ENCODE measurements around the gene RPL3.
A peak's percentile ranks its signal among the peaks of the same experiment; 100 is the strongest.

RPL3 gene

DNA sequence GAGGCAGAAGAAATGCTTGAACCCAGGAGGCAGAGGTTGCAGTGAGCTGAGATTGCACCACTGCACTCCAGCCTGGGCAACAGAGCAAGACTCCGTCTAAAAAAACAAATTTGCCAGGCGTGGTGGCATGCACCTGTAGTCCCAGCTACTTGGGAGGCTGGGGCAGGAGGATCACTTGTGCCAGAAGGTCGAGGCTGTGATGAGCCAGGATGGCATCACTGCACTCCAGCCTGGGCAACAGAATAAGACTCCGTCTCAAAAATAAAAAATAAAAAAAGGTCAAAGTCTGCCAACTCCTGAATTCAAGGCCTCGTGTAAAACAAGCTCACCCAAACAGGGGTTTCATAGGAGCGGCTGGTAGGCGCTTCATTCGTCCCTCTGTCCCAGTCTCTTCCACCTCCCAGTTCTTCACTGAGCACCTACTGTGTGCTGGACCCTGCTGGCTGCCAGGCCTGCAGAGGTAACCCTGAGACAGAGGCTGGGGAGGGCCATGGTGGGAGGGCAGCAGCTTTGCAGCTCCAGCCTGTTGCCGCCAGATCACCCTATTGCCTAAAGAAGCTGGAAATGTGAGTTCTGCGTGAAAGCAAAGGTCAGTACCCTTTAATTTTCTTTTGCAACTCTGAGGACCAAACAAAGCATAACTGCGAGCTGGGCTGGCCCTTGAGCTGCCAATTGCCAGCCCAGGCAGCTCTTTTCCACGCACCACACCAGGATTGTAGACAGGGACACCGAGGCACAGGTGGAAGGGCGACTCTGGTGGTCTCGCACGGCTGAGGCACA lies 15.3 kb downstream of the RPL3 start:
- DNase-seq = no peak
- in situ Hi-C loops (cut with MboI; ENCODE audit: low pct_unique_long_range_greater_than_20kb, low sequenced_read_pairs) = loop anchor here (10.0 kb wide), 1 partner anchor 129 kb away; no protein-coding TSS in a partner anchor

DNA sequence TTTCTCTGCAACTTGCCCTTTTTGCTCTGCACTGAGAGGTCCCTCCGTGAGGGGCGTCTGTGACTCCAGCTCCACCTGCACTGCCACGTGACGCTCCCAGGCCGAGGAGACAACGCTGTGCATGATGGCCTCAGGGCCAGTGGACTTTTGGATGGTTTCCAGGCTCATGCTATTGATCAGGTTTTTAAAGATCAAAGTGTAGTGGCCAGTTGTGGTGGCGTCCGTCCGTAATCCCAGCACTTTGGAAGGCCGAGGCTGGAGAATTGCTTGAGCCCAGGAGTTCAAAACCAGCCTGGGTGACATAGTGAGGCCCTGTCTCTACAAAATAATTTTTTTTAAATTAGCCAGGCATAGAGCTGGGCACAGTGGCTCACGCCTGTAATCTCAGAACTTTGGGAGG lies 16.1 kb downstream of the RPL3 start:
- in situ Hi-C loops (cut with MboI; ENCODE audit: low pct_unique_long_range_greater_than_20kb, low sequenced_read_pairs) = loop anchor here (10.0 kb wide), 1 partner anchor 129 kb away; no protein-coding TSS in a partner anchor
- no peak for DNase-seq

DNA sequence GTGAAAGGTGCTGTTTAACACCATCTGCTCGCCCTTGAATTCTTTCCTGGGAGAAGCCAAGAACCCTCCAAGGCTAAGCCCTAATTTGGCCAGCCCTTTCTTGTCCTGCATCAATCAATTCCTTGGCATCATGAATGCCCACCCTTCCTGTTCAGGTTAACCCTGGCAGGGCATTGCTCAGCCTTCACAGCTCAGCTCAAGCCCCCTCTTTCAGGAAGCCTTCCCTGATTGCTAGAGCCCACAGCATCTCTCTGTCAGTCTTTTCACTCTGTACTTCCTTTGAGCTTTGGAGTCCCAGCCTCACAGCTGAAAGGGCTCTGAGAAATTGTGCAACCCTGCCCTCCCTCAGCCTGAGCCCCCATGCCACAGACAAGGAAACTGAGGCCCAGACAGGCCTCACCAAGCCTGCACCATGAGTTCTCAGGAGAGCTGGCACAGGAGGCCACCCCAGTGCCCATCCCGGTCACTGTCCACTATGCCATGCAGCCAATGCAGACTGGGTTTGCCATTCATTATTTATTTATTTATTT lies 16.9 kb downstream of the RPL3 start:
- in situ Hi-C loops (cut with MboI; ENCODE audit: low pct_unique_long_range_greater_than_20kb, low sequenced_read_pairs) = loop anchor here (10.0 kb wide), 1 partner anchor 128 kb away; no protein-coding TSS in a partner anchor
- DNase-seq = no peak

DNA sequence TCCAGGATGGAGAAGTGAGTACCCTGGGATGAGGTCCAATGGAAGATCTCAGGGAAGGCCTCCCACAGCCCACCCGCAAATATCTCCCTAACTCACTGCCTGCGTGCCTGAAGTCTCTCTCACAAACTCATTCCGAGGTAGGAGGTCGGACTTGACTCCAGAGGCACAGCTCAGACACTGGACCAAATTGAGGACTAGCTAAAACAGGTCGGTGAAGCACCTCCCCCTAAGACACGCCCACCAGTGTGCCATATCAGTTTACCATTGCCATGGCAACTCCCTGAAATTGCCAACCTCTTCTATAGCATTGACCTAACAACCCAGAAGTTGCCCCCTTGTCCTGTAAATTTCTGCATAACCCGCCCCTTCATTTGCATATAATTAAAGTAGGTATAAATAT lies 17.5 kb downstream of the RPL3 start:
- no peak for DNase-seq
- in situ Hi-C loops (cut with MboI; ENCODE audit: low pct_unique_long_range_greater_than_20kb, low sequenced_read_pairs) = loop anchor here (10.0 kb wide), 1 partner anchor 127 kb away; no protein-coding TSS in a partner anchor

DNA sequence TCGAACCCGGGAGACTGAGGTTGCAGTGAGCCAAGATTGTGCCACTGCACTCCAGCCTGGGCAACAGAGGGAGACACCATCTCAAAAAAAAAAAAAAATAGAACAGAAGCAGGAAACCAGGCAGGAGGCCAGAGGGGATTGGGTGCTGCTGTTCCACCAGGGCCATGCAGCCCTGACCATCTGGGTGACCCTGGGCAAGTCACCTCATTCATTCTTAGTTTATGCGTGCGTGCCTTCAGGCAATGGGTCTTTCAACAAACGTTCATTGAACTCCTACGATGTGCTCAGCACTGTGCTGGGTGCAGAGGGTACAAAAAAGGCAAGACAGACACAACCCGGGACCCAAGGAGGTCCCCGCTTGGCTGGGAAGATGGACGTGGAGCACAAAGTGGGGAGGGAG lies 18.3 kb downstream of the RPL3 start:
- in situ Hi-C loops (cut with MboI; ENCODE audit: low pct_unique_long_range_greater_than_20kb, low sequenced_read_pairs) = loop anchor here (10.0 kb wide), 1 partner anchor 126 kb away; no protein-coding TSS in a partner anchor
- DNase-seq = no peak

DNA sequence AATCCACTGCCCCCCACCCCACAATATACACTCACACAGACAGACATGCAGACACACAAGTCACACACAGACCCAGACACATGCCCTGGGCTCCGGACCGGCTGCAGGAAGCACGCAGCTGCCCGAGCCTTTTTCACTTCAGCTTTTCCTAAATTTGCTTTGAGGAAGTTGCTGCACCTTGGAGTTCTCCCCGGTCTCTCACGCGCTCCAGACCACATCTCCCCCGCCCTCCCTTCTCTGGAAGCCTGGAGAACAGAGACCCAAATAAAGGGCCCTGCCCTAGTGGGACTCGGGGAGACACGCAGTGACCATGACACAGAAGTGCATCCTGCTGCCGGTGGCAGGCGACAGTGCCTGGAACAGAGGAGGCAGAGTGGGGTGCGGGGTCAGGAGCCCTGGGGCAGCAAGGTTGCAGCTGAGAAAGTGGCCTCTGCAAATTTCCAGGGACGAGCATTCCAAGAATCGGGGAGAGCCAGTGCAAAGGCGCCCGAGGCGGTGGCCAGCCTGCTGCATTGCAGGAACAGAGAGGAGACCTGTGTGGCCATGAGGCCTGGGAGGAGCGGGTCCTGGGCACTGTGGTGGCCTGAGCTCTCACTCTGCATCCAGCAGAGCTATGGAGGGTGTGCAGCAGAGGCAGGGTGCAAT lies 19.1 kb downstream of the RPL3 start:
- DNase-seq = peak; percentile 77
- in situ Hi-C loops (cut with MboI; ENCODE audit: low pct_unique_long_range_greater_than_20kb, low sequenced_read_pairs) = loop anchor here (10.0 kb wide), 1 partner anchor 126 kb away; no protein-coding TSS in a partner anchor

DNA sequence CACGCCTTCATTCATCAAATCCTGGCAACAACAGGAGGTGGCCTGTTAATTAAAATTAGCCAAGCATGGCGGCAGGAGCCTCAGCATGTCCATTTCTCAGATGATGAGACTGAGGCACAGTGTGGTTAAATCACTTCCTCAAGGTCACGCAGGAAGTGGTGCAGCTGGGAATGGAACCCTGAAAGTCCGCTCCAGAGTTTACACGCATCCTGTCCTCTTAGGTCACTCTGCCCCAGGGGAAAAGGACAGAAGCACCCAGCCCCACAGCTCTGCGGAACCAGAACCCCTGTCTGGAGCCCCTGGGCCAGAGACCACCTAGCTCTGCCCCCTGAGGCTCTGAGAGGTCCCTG lies 19.6 kb downstream of the RPL3 start:
- in situ Hi-C loops (cut with MboI; ENCODE audit: low pct_unique_long_range_greater_than_20kb, low sequenced_read_pairs) = loop anchor here (10.0 kb wide), 1 partner anchor 125 kb away; no protein-coding TSS in a partner anchor
- DNase-seq = no peak

DNA sequence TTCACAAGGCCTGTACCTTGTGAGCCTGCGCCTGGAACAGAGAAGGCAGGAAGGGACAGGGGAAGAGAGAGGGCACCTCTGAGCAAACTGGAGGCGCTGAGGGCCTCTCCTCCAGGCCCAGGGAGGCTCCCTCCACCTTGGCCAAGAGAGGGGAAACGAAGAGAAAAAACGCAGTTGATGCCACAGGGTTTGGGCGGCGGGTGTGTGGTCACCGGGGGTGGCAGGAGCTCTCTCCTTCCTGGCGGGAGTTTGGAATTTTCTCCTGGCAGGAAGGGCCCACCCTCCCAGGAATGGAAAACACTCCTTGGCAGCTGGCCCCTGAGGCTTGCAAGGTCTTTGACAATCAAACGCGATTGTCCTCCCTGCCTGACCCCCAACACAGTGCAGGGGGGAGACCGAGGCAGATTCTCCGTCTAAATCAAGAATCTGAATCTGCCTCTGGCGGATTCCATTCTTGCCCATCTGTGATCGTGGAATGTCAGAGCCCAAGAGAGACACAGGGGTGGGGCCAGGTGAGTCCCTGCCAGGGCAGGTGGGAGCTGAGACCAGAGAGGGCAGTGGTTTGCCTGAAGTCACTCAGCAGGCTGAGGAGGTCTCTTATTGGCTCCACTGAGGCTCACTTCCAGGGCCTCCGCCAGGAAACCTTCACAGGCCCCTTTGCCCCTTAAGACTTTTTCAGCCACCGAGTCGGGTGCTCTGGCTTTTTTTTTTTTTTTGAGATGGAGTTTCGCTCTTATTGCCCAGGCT lies 21.0 kb downstream of the RPL3 start:
- in situ Hi-C loops (cut with MboI; ENCODE audit: low pct_unique_long_range_greater_than_20kb, low sequenced_read_pairs) = no loop called here
- no peak for DNase-seq

DNA sequence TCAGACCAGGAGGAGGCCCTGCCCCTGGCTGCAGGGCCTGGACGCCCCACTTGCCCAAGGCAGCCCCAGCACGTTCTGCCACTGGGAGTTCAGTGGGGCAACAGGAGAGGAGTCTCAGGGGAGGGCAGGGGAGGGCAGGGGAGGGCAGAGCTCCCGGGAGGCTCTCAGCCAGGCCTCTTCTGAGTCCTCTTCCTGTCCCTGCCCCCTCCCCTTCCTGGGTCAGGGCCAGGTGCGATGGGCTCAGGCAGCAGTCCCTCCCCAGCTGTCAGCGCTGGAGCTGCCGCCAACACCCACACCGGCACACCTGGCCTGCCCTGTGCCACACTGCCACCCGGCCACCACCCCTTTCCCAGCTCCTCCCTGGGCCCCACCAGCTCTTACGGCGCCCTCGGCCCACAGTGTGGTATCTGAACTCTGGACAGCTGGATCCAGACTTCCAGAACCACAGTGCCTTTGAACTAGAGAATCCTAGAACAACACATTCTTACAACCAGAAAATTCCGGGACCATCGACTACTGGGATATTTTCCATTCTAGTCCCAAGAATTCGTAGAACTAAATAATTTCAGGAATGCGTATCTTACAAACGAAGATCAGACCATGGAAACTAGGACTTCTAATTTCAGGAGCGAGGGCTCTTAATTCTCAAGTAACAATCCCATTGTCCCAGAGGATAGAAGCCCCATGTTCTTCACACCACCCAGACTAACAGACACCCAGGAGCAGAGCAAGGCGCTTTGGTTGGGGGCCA lies 21.8 kb downstream of the RPL3 start:
- in situ Hi-C loops (cut with MboI; ENCODE audit: low pct_unique_long_range_greater_than_20kb, low sequenced_read_pairs) = no loop called here
- DNase-seq = no peak

DNA sequence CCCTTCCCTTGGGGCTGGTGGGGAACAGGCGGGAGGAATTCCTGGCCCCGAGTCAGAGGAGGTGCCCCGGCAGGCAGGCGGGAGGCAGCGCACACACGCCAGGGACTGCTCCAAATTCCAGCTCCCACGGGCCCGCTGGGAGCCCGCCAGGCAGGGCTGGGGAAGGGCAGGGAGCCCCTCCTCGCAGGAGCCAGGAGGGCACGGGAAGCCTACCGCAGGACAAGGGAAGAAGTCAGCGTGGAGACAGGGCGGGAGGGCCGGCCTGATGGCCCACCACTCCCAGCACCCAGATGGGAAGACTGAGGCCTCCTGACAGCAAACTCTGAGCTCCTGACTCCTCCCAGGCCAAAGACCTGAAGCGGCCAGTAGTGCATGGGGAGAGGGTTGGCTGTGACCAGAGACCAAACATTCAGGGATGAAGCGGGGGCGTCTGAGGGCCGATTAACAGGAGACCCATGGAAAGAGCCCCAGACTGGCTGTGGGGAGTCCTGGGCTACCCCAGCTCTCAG lies 22.4 kb downstream of the RPL3 start:
- in situ Hi-C loops (cut with MboI; ENCODE audit: low pct_unique_long_range_greater_than_20kb, low sequenced_read_pairs) = no loop called here
- DNase-seq = no peak

DNA sequence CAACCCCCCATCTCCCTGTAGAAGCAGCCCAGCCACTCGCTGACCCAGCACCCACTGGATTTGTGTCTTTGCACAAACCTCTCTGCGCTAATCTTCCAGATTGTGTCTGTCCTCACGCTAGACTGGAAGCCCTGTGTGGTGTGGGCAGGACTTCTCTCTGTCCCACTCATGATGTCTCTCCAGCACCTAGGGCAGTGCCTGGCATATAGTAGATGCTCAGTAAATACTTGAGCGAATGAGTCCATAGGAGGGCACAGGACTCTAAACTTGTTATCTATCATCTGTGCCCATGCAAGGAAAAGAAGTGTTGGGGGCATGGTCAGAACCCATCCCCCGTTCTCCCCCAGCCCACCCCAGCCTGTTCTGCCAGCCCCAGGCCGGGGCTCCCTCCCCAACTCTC lies 22.9 kb downstream of the RPL3 start:
- in situ Hi-C loops (cut with MboI; ENCODE audit: low pct_unique_long_range_greater_than_20kb, low sequenced_read_pairs) = no loop called here
- no peak for DNase-seq

DNA sequence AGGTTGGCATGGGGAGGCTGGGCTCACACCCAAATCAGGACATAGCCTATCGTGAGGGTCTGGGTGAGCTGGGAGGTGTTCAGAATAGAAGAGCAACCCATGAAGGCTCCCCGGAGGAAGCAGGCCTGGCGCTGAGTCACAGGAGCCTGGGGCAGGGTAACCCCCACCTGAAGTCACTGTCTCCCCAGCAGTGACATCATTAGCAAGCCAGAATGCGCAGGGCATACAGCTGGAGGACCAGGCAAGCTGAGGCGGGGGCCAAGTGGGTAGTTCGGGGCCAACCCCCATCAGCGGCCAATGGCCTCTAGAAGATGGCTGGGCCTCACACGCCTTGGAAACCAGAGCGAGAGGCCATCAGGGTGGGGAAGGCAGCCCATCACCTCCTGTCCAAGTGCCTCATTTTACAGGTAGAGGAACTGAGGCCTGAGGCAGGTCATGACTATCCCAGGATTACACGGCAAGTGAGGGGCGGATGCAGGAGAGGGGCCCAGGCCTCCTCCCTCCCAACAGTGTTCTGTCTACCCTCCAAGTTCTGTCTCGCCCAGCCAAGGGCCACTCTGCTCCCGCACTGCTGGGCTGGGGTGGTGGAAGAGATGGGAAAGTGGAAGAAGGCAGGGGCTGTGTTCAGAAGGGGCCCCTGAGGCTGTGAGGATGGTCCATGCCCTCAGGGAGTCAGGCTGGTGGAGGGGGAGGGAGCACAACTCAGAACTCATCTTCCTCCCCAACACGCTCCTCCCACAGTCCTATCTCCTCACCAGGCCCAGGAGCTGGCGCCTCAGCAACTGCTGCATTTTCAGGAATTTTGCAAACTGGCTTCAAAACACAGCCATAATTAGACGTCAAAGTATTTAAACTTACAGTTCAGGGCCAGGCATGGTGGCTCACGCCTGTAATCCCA lies 24.6 kb downstream of the RPL3 start:
- DNase-seq = no peak
- in situ Hi-C loops (cut with MboI; ENCODE audit: low pct_unique_long_range_greater_than_20kb, low sequenced_read_pairs) = no loop called here

DNA sequence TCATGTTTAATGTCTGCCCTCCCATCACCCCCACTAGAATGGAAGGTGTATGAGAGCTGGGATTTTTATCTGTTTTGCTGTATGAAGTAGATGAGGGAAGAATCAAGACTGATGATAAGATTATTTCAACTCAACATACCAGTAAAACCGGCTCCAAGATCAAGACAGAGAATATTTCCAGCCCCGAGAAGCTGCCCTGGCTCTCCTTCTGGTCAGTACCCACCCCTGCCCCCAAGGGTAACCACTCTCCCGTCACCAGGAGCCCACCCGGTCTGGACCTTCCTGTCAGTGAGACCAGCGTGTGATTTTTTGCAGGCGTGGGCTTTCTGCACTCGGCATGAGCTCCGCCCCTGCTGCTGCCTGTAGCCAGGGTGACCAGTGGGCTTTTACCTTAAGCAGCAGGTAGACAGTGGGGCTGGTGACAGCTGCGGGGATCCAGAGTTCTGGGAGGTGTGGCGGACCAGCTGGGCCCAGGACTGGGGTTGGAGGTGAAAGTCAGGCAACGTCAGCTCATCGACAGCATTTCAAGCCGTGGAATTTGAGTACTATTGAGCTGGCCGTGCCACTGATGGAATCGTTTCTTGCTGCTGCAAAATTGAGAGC lies 25.6 kb downstream of the RPL3 start:
- in situ Hi-C loops (cut with MboI; ENCODE audit: low pct_unique_long_range_greater_than_20kb, low sequenced_read_pairs) = no loop called here

DNA sequence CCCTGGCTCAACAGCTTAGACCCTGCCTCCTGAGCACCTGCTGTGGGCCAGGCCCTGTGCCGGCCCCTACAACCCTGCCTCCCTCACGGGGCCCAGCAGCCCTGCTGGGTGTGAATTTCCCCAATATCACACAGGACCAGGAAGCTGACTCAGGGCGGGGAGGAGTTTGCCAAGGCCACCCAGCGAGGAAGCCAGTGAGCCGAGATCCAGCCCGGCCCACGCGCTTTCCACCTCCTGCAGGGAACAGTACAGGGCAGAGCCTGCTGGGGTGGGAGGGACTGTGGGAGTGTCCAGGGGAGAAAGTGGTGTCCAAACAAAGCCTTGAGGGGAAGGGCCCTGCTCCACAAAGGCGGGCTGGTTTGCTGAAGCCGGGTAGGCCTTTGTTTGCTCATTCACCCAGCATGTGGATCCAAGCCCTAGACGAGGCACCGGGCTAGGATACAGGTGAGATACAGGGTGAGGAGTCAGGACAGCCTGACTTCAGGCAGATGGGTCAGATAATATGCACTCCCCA lies 26.8 kb downstream of the RPL3 start:
- DNase-seq = peak; percentile 69
- in situ Hi-C loops (cut with MboI; ENCODE audit: low pct_unique_long_range_greater_than_20kb, low sequenced_read_pairs) = no loop called here

More for the DNA sequence above, 25.6 kb downstream of the RPL3 start:
- DNase-seq = no peak

DNA sequence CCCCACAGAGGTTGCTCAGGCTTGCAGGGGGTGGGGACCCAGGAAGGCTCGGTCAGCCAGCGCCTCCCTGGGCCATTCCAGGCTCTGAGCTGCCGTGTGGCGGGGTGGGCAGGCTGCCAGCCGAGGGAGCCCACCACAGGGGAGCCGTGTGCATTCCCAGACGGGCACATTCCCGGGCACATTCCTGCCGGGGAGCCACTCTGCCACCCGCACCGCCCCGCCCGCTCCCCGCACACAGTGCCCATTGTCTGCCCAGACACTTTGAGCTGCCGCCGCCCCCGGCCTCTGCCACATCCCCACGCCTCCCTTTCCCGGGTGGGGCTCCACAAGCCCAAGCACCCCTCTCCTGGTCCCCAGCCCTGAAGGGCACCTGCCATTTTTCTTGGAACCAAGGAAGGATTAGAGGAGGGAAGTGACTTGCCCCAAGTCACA lies 27.4 kb downstream of the RPL3 start:
- in situ Hi-C loops (cut with MboI; ENCODE audit: low pct_unique_long_range_greater_than_20kb, low sequenced_read_pairs) = no loop called here
- no peak for DNase-seq

DNA sequence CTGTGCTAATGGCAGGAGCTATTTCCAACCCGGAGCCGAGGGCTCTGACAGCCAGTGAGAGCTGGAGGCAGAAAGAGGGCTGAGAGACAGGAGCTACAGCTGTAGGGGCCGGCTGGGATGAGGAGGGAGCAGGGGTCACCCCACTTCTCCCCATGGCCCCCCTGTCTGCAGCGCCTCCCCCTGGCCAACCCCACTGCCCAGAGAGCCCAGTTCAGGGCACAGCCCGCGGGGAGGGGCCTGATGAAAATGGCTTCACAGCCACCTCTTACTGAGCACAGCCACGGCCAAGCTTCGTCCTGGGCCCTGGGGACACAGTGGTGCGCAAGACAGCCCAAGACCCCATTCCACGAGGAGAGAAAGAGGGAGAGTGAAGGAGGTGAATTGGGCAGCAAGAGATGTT lies 27.9 kb downstream of the RPL3 start:
- DNase-seq = no peak
- in situ Hi-C loops (cut with MboI; ENCODE audit: low pct_unique_long_range_greater_than_20kb, low sequenced_read_pairs) = no loop called here

DNA sequence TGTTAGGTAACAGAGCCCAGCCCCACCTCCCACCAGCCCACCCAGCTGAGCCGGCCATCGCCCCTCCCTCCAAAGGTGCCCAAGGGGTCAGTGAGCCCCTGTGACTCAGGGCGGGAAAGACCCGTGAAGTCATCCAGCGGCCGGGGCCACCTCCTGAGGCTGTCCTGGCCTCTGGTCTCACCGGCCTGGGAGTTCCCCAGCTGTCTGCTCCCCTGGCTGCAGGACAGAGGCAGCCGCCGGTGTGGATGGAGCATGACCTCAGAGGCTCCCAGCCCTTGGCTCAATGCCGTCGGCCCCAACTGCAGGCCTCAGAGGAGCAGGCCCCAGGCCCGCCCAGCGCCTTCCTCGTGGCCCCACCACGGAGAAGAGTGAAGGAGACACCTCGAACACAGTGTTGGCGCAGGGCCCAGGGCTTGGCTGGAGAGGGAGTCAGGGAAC lies 28.7 kb downstream of the RPL3 start:
- in situ Hi-C loops (cut with MboI; ENCODE audit: low pct_unique_long_range_greater_than_20kb, low sequenced_read_pairs) = no loop called here
- no peak for DNase-seq
